ENCODE data around the gene NEK2. TPM values are rescaled to one million over a fixed set of nuclear protein-coding genes. Genes with fewer than 3 reads are reported as not detected.

NEK2 gene
- total RNA-seq, 3 donors from 2014 or later: 1.2 to 12.7 (median 2.5) TPM

- ATAC-seq (no peak), DNase-seq (no peak)
- Histone ChIP-seq H3K36me3 (ENCODE audit: low read depth) (no peaks in the 10 kb centered on the region), H3K9me3 (no peaks in the 10 kb centered on the region), H3K4me3 (no peak overlapping the region), H3K4me1 (ENCODE audit: low read depth) (peaks cover 11% of the 10 kb centered on the region)
- intact Hi-C loops (cut with DNase I, micrococcal nuclease): no loop called here
- no peak for TF ChIP-seq CTCF (IDR thresholded peaks at IDR 0.05)
Observed at GRCh38 chr1:211613951-211614350, 61.5 kb downstream of the NEK2 start.

- peak; percentile 76 to 87 (median 80) for DNase-seq
Observed at GRCh38 chr1:211613108-211613947, 62.1 kb downstream of the NEK2 start.

GRCh38 chr1:211612786-211613107 lies 62.7 kb downstream of the NEK2 start:
- no peaks in the 10 kb centered on the region for H3K9me3 ChIP-seq
- no peaks in the 10 kb centered on the region for H3K36me3 ChIP-seq (ENCODE audit: low read depth)
- intact Hi-C loops (cut with DNase I, micrococcal nuclease): no loop called here
- TF ChIP-seq CTCF (IDR thresholded peaks at IDR 0.05): no peak
- ATAC-seq (no peak), DNase-seq (no peak)
- peaks cover 11% of the 10 kb centered on the region for H3K4me1 ChIP-seq (ENCODE audit: low read depth)
- no peak overlapping the region for H3K4me3 ChIP-seq

More at GRCh38 chr1:211613108-211613947, 62.1 kb downstream of the NEK2 start:
- Histone ChIP-seq H3K36me3 (ENCODE audit: low read depth) (no peaks in the 10 kb centered on the region), H3K9me3 (no peaks in the 10 kb centered on the region), H3K4me1 (ENCODE audit: low read depth) (peaks cover 11% of the 10 kb centered on the region), H3K4me3 (no peak overlapping the region)
- TF ChIP-seq CTCF (IDR thresholded peaks at IDR 0.05): no peak
- ATAC-seq: peak; percentile 91
- intact Hi-C loops (cut with DNase I, micrococcal nuclease): no loop called here

Other genes with a start within 250 kb of the NEK2 start
- not detected for gene RD3, start 183.5 kb downstream of the NEK2 start, total RNA-seq
- 10 to 100 TPM; 20.8 to 43.5 (median 29.2) TPM for gene SLC30A1, start 96.5 kb downstream of the NEK2 start, total RNA-seq
- 10 to 100 TPM; 27.5 to 42.1 (median 34.2) TPM for gene LPGAT1, start 155.1 kb upstream of the NEK2 start, total RNA-seq